Activated T-cell treated with anti-CD3 and anti-CD28 coated beads, Interleukin-2, amount 50 U/mL, for 48 hours (primary cell): ENCODE measurements around the gene B4GALNT1.
A peak's percentile ranks its signal among the peaks of the same experiment; 100 is the strongest.

Source experiments
- DNase-seq, 2 experiments: peaks; one replicate each; pipeline ENCODE4 v3.0.0-alpha.2; 2020

B4GALNT1 gene

GRCh38 chr12:57583008-57583831 is 49.8 kb downstream of the B4GALNT1 start:
- peak; percentile 66 to 70 for DNase-seq

GRCh38 chr12:57582440-57582839 is 50.6 kb downstream of the B4GALNT1 start:
- DNase-seq: no peak

GRCh38 chr12:57581802-57582201 is 51.2 kb downstream of the B4GALNT1 start:
- DNase-seq: no peak

- no peak for DNase-seq
These were observed 52.6 kb downstream of the B4GALNT1 start for GRCh38 chr12:57580466-57580795.

- no peak for DNase-seq
These were observed 53.1 kb downstream of the B4GALNT1 start for GRCh38 chr12:57579677-57580465.

GRCh38 chr12:57579011-57579410 is 54.0 kb downstream of the B4GALNT1 start:
- DNase-seq: no peak

- no peak for DNase-seq
These were observed 54.8 kb downstream of the B4GALNT1 start for GRCh38 chr12:57577981-57578758.

GRCh38 chr12:57576613-57577160 is 56.3 kb downstream of the B4GALNT1 start:
- no peak for DNase-seq
